HG03175 (cell line): ENCODE measurements around the gene KLF13.
A peak's percentile ranks its signal among the peaks of the same experiment; 100 is the strongest.

Experiments
- ATAC-seq: cut with Tn5 transposase; IDR thresholded peaks from one replicate; pipeline ENCODE4 v1.9.1; 2021; ENCODE audit warnings: mild to moderate bottlenecking, moderate library complexity; ENCODE audit not compliant: unreplicated experiment

The KLF13 gene

GRCh38 chr15:31360843-31361763 lies 34.5 kb downstream of the KLF13 start:
- peak; percentile 79 for ATAC-seq

GRCh38 chr15:31361764-31362515 lies 35.3 kb downstream of the KLF13 start:
- no peak for ATAC-seq

- ATAC-seq, result no peak
These were observed 36.3 kb downstream of the KLF13 start for GRCh38 chr15:31362886-31363285.

DNA sequence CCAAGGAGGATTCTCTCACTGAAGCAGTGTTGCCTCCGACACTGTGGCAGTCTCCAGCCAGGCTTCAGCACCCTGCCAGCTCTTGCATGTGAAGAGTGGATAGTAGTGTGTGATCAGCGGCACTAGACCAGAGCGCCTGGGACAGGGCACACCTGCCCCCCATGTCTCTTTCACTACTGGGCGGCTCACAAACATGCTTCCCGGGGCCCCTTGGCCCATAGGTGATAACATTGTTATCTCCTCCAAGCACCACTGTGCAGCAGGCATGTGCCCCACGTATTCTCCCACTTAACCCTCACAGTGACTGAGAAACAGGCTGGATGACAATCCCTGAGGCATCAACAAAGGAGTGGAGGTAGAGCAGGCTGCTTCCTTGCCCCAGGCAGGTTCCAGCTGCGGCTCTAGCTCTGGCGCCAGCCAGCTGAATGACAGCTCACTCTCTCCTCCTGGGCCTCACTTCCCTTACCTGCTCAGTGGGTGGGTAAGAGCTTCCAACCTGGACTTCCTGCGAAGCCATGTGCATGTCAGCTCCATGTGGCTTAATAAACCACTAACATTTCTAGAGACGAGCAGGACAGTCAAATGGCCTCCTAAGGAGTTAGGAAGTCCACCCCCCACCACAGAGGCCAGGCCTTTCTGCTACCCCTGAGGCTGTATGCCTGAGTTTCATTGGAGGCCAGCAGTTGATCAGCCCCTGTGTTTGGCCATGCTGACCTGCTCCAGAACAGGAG lies 37.8 kb downstream of the KLF13 start:
- ATAC-seq, result no peak

- no peak for ATAC-seq
These were observed 38.5 kb downstream of the KLF13 start for GRCh38 chr15:31365032-31365654.

GRCh38 chr15:31365655-31366127 lies 39.1 kb downstream of the KLF13 start:
- peak; percentile 53 for ATAC-seq

- no peak for ATAC-seq
These were observed 39.6 kb downstream of the KLF13 start for GRCh38 chr15:31366169-31366734.

DNA sequence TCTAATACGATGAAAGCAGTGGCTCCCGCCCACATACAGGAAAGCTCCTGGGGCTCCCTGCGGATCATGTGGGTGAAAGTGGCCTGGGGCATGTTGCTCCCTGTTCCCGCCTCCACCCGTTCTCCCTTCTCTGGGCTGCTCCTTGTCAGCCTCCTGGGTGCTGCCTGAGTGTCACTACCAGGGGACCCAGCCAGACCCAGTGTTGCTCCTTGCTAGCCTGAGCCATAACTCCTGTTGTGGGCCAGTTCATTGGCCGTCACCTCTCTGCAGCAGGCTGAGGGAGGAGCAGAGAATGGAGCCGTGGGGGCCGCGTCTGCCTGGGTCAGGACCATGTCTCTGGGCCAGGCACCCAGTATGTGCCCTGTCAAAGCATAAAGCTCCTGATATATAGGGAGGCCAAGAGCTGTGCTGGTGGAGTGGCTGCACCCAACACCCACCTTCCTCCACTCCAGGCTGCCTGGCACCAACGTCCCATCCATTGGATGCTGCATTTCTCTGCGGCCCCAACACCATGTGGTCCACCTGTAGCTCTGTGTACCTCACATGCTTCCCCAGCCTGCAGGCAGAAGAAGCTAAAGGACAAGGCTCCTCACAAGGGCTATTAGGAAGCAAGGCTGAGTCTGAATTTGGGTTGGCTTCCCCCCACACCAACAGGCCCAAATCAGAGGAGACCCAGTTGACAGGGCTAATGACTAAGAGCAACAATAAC lies 40.5 kb downstream of the KLF13 start:
- ATAC-seq, result peak; percentile 2

DNA sequence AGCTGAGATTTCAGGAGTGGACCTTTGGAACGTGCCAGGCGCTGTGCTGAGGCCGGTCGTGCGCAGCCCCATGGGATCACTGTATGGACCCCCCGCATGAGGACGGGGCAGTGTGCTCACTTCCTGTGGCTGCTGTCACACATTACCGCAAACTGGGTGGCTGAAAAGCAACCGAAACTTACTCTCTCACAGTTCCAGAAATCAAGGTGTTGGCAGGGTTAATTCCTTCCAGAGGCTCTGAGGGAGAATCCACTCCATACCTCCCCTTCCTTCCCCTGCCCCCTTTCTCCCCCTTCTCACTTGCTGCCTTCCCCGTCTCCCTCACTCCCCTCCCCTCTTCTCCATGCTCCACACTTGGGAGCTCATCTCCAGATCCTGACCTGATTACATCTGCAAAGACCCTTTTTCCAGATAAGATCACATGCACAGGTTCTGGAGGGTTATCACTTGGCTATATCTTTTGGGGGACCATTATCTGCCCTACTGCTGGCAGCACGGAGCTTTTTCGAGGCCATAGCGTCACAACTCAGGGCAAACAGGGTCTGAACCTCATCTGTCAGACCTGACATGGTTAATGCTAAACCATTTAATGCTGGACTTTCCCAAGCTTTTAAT lies 41.2 kb downstream of the KLF13 start:
- ATAC-seq, result peak; percentile 50

DNA sequence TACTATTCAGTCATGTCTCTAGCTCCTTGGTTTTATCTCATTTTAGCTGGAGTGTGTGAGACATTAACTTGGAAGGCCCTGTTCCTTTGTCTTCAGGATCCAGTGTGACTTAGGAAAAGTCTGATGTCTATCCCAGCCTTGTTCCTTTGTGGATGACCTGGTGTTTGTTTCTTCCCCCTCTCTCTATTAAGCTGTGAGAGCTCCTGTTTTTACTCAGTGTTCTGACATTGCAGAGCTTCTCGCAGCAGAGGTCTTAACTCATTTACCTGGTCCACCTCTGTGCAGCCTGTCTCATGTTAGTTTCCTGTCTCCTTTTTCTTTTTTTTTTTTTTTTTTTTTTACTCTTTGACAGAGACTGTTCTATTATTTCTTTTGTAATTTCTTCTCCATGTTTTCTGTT lies 43.1 kb downstream of the KLF13 start:
- no peak for ATAC-seq

DNA sequence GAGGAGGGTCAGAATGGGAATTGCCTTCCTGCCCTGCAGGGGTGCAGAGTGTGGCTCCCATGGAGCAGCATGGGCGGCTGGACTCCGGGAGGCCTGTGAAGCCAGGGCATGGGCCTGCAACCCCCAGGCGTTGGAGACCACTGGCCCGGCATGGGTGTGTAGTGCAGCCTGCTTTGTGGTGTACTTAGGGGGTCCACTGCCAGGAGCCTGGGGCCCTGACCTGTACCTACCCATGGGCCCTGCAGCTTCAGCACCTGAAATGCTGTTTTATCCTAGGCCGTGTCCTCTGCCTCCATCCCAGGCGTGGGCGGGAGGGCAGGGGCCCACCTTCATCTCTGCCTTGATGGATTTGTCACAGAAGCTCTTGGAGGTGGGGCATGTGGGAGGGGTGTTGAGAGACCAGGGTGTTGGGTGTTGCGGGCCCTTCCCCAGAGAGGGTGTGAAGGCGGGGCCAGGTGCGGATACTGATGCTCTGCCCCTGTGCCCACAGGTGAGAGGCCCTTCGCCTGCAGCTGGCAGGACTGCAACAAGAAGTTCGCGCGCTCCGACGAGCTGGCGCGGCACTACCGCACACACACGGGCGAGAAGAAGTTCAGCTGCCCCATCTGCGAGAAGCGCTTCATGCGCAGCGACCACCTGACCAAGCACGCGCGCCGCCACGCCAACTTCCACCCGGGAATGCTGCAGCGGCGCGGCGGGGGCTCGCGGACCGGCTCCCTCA lies 45.0 kb downstream of the KLF13 start:
- no peak for ATAC-seq

- no peak for ATAC-seq
These were observed 46.0 kb downstream of the KLF13 start for GRCh38 chr15:31372635-31373091.

DNA sequence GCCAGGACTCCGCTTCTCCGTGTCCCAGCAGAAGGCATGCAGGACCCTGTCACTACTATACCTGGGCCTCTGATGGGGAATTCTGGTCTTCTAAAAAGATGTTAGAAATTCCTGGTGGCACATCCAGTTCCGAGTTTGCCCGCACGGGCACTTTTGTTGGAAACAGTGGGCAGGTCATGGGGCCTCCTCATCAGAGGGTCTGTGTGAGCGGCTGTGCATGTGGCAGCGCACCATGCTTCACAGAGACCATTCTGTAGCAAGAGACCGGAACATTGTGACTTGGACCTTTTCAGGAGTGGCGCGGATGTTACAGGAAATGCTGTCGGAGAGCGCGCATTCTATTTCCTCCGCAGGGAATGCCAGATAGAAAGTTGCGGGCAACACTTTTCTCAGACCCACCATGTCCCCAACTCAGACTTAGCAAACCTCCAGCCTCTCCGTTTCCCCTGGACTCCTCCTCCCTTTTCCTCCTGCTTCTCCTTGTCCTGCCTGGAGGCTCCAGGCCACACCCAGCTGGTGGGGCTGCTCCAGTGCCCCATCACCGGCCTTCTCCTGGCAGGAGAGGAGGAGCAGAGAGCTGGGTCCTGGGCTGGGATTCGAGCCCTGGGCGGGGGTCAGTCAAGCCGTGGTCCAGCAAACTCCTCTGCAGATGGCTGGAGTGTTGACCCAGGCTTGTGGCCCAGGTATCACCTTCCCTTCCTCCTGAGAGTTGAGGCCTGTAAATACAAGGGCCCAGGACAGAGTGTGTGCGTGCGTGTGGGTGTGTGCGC lies 46.6 kb downstream of the KLF13 start:
- ATAC-seq, result no peak

DNA sequence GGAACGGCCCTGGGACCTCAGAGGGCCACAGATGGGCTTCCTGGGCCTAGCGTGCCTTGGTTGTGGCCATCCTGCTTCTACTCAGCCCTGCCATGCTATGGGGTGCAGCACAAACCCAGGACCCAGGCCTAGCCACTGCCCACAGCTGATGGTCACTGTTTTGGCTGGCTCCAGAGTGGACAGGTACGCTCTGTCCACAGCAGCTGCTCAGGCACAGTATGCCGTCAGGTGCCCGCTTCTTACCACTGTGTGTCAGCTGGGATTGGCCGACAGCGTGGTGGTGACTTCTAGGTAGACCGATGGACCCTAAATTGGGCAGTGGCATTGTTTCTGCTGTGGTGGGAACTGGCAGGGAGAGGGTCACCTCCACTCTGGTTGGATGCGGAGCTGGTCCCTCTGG lies 47.3 kb downstream of the KLF13 start:
- no peak for ATAC-seq

- ATAC-seq, result no peak
These were observed 47.9 kb downstream of the KLF13 start for GRCh38 chr15:31374489-31374888.

GRCh38 chr15:31374986-31375385 lies 48.4 kb downstream of the KLF13 start:
- no peak for ATAC-seq

DNA sequence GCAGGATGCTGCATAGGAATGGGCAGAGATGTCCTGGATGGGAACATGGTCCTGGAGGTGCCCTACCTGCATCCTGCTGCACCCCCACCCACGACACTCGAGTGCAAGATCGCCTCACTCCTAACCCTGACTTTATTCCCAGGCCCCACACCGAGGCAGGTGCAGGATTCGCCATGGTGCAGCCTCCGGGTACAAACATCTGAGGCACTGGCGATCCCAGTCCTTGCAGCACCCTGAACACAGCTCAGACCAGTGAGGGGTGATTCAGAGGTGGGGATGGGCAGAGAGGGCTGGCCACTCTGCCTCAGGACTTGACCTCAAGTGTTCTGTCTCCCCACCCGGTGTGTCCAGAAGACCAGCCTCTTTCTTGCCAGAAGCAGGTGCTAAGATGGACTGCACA lies 49.1 kb downstream of the KLF13 start:
- ATAC-seq, result no peak

- no peak for ATAC-seq
These were observed 49.9 kb downstream of the KLF13 start for GRCh38 chr15:31376511-31376910.
